Lower lobe of right lung (tissue), 2 donors: ENCODE results near the gene MAPRE2. TPM values are rescaled to one million over a fixed set of nuclear protein-coding genes. Genes with fewer than 3 reads are reported as not detected.

ENCODE experiments used
- ATAC-seq, 2 donors: fragments of 200-7000 bp; cut with Tn5 transposase; one replicate each; pipeline ENCODE4 v1.9.1; 2020 to 2022; ENCODE audit warnings: mild to moderate bottlenecking in 2 of 2, moderate library complexity in 2 of 2
- DNase-seq: peaks from one replicate; pipeline ENCODE4 v3.0.0-alpha.2; 2020
- H3K27ac ChIP-seq: fragments of 200-600 bp; one replicate; pipeline ENCODE4 v1.8.0; 2022
- H3K27me3 ChIP-seq: fragments of 200-600 bp; one replicate; pipeline ENCODE4 v1.8.0; 2022; ENCODE audit warnings: low read depth
- H3K36me3 ChIP-seq: fragments of 200-600 bp; one replicate; pipeline ENCODE4 v1.8.0; 2022; ENCODE audit warnings: mild to moderate bottlenecking
- H3K4me1 ChIP-seq: fragments of 200-600 bp; one replicate; pipeline ENCODE4 v1.8.0; 2022
- H3K4me3 ChIP-seq: fragments of 200-600 bp; one replicate; pipeline ENCODE4 v1.8.0; 2022; ENCODE audit warnings: mild to moderate bottlenecking
- H3K9me3 ChIP-seq: fragments of 200-600 bp; one replicate; pipeline ENCODE4 v1.8.0; 2022
- intact Hi-C: fragments of 100-400 bp; cut with DNase I; formaldehyde crosslinking; loops from one replicate; pipeline ENCODE4 v1.11.0; 2022
- total RNA-seq: library from RNA; stranded (reverse); fragmentation: NEBNext Ultra II Directional; extraction: Animal tissue kit (Norgen Biotek cat#: 25700); gene quantifications from one replicate; pipeline ENCODE4 v1.2.1, GENCODE V29; 2021
- TF ChIP-seq, protein P1 (sequence below): fragments of 200-600 bp; IDR thresholded peaks from one replicate; pipeline ENCODE4 v1.8.0; 2022; ENCODE audit warnings: antibody characterized with exemption, mild to moderate bottlenecking
- donor health status: DM: no; HTN: yes; CAD: no; lungs with severe emphysema.

Gene MAPRE2
- total RNA-seq, 1 donor from 2014 or later = 33.8 TPM

DNA sequence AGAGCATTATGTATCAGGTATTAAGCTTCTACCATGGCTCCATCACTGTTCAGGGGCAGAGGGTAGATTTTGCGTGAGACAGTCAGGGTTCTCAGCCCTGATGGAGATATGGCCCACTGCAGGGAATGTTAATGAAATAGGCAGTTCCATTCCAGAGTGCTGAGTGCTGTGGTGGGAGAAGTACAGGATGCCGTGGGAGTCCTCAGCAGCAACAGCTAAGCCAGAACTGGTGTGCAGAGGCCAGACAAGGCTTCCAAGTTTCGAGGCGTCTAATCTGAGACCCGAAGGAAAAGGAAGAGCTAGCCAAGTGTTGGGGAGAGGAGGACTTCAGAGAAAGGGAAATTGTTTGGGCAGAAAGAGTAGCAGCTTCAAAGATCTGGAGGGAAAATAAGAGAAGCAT, 30.2 kb upstream of the MAPRE2 start:
- ATAC-seq (no peak), DNase-seq (no peak)
- intact Hi-C loops = no loop called here
- Histone ChIP-seq H3K9me3 (no peaks in the 10 kb centered on the region), H3K36me3 (no peaks in the 10 kb centered on the region), H3K27ac (no peak overlapping the region), H3K4me3 (no peak overlapping the region), H3K4me1 (no peaks in the 10 kb centered on the region), H3K27me3 (no peaks in the 10 kb centered on the region)
- TF ChIP-seq, protein P1, sequence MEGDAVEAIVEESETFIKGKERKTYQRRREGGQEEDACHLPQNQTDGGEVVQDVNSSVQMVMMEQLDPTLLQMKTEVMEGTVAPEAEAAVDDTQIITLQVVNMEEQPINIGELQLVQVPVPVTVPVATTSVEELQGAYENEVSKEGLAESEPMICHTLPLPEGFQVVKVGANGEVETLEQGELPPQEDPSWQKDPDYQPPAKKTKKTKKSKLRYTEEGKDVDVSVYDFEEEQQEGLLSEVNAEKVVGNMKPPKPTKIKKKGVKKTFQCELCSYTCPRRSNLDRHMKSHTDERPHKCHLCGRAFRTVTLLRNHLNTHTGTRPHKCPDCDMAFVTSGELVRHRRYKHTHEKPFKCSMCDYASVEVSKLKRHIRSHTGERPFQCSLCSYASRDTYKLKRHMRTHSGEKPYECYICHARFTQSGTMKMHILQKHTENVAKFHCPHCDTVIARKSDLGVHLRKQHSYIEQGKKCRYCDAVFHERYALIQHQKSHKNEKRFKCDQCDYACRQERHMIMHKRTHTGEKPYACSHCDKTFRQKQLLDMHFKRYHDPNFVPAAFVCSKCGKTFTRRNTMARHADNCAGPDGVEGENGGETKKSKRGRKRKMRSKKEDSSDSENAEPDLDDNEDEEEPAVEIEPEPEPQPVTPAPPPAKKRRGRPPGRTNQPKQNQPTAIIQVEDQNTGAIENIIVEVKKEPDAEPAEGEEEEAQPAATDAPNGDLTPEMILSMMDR = no peak

GRCh38 chr18:35019933-35020332, 21.3 kb upstream of the MAPRE2 start:
- Histone ChIP-seq H3K4me1 (peaks cover 5% of the 10 kb centered on the region), H3K4me3 (no peak overlapping the region), H3K36me3 (no peaks in the 10 kb centered on the region), H3K27ac (no peak overlapping the region), H3K9me3 (no peaks in the 10 kb centered on the region), H3K27me3 (no peaks in the 10 kb centered on the region)
- DNase-seq (no peak), ATAC-seq (no peak)
- TF ChIP-seq, protein P1 = no peak
- intact Hi-C loops = no loop called here

DNA sequence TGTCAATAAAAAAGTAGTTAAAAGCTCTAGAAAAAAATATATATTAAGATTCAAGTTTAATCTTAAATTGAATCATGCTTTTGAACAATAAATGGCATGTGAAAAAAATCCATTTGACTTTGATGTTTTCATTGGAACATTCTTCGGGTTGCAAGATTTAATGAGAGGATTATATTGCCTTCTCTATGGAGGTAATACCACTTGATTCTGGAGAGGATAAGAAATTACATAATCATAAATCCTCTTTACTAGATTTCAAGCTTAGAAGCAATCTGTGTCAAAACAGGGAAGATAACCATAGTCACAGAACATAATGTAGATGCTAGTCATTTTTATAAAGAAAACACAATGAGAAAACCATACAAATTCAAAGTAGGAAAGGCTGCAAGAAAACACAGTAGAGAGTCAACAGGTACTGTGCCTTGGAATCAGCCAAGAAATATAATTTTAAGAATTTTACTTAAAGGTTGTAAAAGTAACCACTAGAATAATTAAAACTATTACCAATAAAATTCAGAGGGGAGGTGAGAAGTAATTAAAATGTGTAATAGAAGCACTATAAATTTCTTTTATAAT, 18.7 kb upstream of the MAPRE2 start:
- H3K9me3 ChIP-seq = no peaks in the 10 kb centered on the region
- no peak for DNase-seq
- intact Hi-C loops = no loop called here

DNA sequence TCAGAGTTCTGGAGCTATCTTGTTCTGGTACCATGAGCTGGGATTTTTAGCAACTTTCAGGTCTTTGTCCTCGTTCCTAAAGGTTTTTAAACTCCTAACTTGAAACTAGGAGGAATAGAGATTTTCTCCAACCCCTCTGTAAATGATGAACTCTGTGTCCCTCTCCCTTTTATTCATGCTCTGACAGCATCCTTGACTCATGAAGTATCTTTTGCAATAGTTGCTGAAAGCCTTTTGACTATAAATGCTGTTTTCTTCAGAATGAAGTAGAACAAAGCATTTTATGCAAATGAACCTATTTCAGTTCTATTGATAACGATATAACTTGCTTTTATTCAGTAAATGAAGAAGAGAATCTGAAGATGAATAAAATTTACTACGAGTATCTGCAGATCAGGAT, 17.0 kb upstream of the MAPRE2 start:
- ATAC-seq = no peak
- H3K36me3 ChIP-seq = no peaks in the 10 kb centered on the region
- H3K4me1 ChIP-seq = peaks cover 21% of the 10 kb centered on the region
- no peak overlapping the region for H3K27ac ChIP-seq
- TF ChIP-seq, protein P1 = no peak
- H3K27me3 ChIP-seq = no peaks in the 10 kb centered on the region
- no peak overlapping the region for H3K4me3 ChIP-seq
- no peaks in the 10 kb centered on the region for H3K9me3 ChIP-seq
- intact Hi-C loops = no loop called here
- DNase-seq = no peak

More for the DNA sequence above, 18.7 kb upstream of the MAPRE2 start:
- no peaks in the 10 kb centered on the region for H3K36me3 ChIP-seq
- TF ChIP-seq, protein P1 = no peak
- ATAC-seq = no peak
- peaks cover 19% of the 10 kb centered on the region for H3K4me1 ChIP-seq
- no peak overlapping the region for H3K4me3 ChIP-seq
- H3K27ac ChIP-seq = no peak overlapping the region
- H3K27me3 ChIP-seq = no peaks in the 10 kb centered on the region

DNA sequence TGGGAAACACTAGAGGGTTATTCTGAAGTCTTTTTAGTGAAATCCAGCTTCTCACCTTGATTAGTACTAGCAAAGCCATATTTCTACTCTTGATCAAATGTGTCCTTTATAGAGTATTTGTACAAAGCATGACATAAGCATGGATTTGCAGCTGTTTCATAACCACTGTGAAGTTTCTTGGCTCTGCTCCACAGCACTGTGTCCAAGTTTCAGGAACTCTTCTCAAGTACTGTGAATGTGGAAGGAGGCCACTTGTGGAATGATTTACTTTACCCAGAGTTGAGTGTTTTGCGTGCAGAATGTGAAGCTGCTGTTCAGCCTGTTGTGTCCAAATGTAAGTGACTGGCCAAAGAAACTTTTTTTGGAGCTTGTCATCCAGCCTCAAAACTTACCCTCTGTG, 16.2 kb upstream of the MAPRE2 start:
- Histone ChIP-seq H3K4me3 (no peak overlapping the region), H3K9me3 (no peaks in the 10 kb centered on the region), H3K36me3 (no peaks in the 10 kb centered on the region), H3K27me3 (no peaks in the 10 kb centered on the region), H3K4me1 (peaks cover 29% of the 10 kb centered on the region), H3K27ac (peak overlapping the region; percentile 15)
- TF ChIP-seq, protein P1 = no peak
- DNase-seq (peak; percentile 50), ATAC-seq (peak; percentile 90 to 95)
- intact Hi-C loops = no loop called here
